Measurements from ENCODE around the gene RETREG2. TPM values are rescaled to one million over a fixed set of nuclear protein-coding genes. Genes with fewer than 3 reads are reported as not detected.

The RETREG2 gene
- total and polyA plus RNA-seq, 4 donors = 21.7 to 42.8 (median 37.7) TPM

DNA sequence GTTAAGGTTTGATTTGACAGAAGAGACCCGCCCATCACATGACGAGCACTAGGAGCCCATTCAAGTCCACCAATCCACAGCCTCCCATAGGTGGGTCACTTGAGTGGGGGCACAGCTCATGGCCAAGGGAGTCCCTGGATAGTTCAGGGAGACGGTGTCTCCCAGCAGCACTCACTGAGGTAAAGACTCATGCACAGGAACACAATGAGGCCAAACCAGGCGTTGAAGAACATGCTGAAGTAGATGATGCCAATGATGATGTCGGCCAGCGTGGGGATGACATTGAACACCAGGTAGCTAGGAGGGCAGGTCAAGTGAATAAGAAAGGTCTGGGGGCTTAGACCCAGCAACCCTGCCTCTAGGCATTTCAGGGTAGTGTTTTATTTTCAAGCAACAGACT lies 36.7 kb downstream of the RETREG2 start:
- no peak overlapping the region for H3K27ac ChIP-seq (ENCODE audit: low read depth in 1 of 2, low read length in 2 of 2)
- peaks cover 5 to 25% (median 18%) of the 10 kb centered on the region in 4 donors for H3K4me1 ChIP-seq (ENCODE audit: control insufficient read depth in 4 of 4, insufficient read depth in 4 of 4, low read length in 3 of 4)
- no peak for TF ChIP-seq TAF1 (conservative IDR thresholded peaks at IDR 0.05)
- no peak for TF ChIP-seq RAD21 (IDR thresholded peaks at IDR 0.05)
- TF ChIP-seq, protein P1, sequence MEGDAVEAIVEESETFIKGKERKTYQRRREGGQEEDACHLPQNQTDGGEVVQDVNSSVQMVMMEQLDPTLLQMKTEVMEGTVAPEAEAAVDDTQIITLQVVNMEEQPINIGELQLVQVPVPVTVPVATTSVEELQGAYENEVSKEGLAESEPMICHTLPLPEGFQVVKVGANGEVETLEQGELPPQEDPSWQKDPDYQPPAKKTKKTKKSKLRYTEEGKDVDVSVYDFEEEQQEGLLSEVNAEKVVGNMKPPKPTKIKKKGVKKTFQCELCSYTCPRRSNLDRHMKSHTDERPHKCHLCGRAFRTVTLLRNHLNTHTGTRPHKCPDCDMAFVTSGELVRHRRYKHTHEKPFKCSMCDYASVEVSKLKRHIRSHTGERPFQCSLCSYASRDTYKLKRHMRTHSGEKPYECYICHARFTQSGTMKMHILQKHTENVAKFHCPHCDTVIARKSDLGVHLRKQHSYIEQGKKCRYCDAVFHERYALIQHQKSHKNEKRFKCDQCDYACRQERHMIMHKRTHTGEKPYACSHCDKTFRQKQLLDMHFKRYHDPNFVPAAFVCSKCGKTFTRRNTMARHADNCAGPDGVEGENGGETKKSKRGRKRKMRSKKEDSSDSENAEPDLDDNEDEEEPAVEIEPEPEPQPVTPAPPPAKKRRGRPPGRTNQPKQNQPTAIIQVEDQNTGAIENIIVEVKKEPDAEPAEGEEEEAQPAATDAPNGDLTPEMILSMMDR (IDR thresholded peaks at IDR 0.05; ENCODE audit: low read depth, low read length, missing input control) = no peak
- TF ChIP-seq SP1 (IDR thresholded peaks at IDR 0.05) = no peak
- no peak for TF ChIP-seq NR2F2 (IDR thresholded peaks at IDR 0.05)
- TF ChIP-seq, protein P2, sequence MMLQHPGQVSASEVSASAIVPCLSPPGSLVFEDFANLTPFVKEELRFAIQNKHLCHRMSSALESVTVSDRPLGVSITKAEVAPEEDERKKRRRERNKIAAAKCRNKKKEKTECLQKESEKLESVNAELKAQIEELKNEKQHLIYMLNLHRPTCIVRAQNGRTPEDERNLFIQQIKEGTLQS (IDR thresholded peaks at IDR 0.05) = no peak
- TF ChIP-seq GABPA (IDR thresholded peaks at IDR 0.05 in 1 of 2, conservative IDR thresholded peaks at IDR 0.05 in 1 of 2) = no peak
- TF ChIP-seq HNF4A (conservative IDR thresholded peaks at IDR 0.05) = no peak
- TF ChIP-seq FOXA2 (IDR thresholded peaks at IDR 0.05) = no peak
- TF ChIP-seq, protein P3, sequence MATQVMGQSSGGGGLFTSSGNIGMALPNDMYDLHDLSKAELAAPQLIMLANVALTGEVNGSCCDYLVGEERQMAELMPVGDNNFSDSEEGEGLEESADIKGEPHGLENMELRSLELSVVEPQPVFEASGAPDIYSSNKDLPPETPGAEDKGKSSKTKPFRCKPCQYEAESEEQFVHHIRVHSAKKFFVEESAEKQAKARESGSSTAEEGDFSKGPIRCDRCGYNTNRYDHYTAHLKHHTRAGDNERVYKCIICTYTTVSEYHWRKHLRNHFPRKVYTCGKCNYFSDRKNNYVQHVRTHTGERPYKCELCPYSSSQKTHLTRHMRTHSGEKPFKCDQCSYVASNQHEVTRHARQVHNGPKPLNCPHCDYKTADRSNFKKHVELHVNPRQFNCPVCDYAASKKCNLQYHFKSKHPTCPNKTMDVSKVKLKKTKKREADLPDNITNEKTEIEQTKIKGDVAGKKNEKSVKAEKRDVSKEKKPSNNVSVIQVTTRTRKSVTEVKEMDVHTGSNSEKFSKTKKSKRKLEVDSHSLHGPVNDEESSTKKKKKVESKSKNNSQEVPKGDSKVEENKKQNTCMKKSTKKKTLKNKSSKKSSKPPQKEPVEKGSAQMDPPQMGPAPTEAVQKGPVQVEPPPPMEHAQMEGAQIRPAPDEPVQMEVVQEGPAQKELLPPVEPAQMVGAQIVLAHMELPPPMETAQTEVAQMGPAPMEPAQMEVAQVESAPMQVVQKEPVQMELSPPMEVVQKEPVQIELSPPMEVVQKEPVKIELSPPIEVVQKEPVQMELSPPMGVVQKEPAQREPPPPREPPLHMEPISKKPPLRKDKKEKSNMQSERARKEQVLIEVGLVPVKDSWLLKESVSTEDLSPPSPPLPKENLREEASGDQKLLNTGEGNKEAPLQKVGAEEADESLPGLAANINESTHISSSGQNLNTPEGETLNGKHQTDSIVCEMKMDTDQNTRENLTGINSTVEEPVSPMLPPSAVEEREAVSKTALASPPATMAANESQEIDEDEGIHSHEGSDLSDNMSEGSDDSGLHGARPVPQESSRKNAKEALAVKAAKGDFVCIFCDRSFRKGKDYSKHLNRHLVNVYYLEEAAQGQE (IDR thresholded peaks at IDR 0.05) = no peak
- TF ChIP-seq RXRA (IDR thresholded peaks at IDR 0.05) = no peak
- TF ChIP-seq, protein P4, sequence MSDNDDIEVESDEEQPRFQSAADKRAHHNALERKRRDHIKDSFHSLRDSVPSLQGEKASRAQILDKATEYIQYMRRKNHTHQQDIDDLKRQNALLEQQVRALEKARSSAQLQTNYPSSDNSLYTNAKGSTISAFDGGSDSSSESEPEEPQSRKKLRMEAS (IDR thresholded peaks at IDR 0.05) = no peak
- no peaks in the 10 kb centered on the region for H3K9me3 ChIP-seq (ENCODE audit: control insufficient read depth in 4 of 4, low read length in 3 of 4)
- 97% methylated on average over 6 of the region's 6 CpGs for WGBS
- H3K36me3 ChIP-seq (ENCODE audit: control insufficient read depth in 4 of 4, insufficient read depth in 3 of 4, low read depth in 1 of 4, low read length in 3 of 4) = peaks cover 10 to 29% (median 11%) of the 10 kb centered on the region in 4 donors
- no peaks in the 10 kb centered on the region for H3K27me3 ChIP-seq (ENCODE audit: control insufficient read depth in 4 of 4, insufficient read depth in 4 of 4, low read length in 3 of 4)
- no peak for DNase-seq (ENCODE audit: low spot score)
- no peak overlapping the region for H3K9ac ChIP-seq (ENCODE audit: low read depth in 1 of 2, low read length in 2 of 2)
- no peak overlapping the region for H3K4me3 ChIP-seq (ENCODE audit: low read depth in 1 of 3, low read length in 3 of 3)

DNA sequence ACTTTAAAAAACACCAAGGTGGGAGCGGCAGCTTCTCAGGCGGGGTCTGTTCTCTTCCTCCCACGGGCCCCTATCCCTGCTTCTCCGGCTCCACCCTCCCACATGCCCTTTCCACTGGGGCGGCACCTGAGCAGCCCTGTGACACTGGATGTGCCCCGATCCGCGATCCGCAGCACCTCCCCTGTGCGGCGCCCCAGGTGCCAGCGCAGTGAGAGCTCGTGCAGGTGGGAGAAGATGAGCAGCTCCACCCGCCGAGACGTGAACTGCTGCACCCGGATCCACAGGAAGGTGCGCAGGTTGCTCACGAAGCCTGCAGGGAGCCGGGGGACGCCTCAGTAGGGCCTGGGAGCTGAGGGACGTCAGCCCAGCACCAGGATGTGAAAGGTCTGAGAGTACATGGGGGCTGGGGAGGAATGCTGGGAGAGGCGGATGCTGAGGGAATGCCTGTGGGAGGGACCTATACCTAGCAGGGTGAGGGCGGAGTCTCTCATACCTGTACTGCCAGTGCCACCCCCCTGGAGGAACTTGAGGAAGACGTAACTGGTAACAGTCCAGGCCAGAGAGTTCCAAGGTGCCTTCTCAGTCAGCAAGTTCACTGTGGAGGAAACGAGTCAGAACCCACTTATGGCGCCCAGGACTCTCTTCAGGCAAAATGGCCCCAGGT lies 37.9 kb downstream of the RETREG2 start:
- no peak overlapping the region for H3K9ac ChIP-seq (ENCODE audit: low read depth in 1 of 2, low read length in 2 of 2)
- H3K27ac ChIP-seq (ENCODE audit: low read depth in 1 of 2, low read length in 2 of 2) = no peak overlapping the region
- peaks cover 5 to 27% (median 19%) of the 10 kb centered on the region in 4 donors for H3K4me1 ChIP-seq (ENCODE audit: control insufficient read depth in 4 of 4, insufficient read depth in 4 of 4, low read length in 3 of 4)
- H3K36me3 ChIP-seq (ENCODE audit: control insufficient read depth in 4 of 4, insufficient read depth in 3 of 4, low read depth in 1 of 4, low read length in 3 of 4) = peaks cover 11 to 30% (median 13%) of the 10 kb centered on the region in 4 donors
- no peaks in the 10 kb centered on the region for H3K27me3 ChIP-seq (ENCODE audit: control insufficient read depth in 4 of 4, insufficient read depth in 4 of 4, low read length in 3 of 4)
- WGBS = 95% methylated on average over 27 of the region's 27 CpGs
- peak; percentile 33 for DNase-seq (ENCODE audit: low spot score)
- TF ChIP-seq GABPA (IDR thresholded peaks at IDR 0.05 in 1 of 2, conservative IDR thresholded peaks at IDR 0.05 in 1 of 2) = no peak
- TF ChIP-seq, protein P1 (IDR thresholded peaks at IDR 0.05; ENCODE audit: low read depth, low read length, missing input control) = no peak
- TF ChIP-seq JUND (IDR thresholded peaks at IDR 0.05) = no peak
- TF ChIP-seq RXRA (IDR thresholded peaks at IDR 0.05) = no peak
- TF ChIP-seq TAF1 (conservative IDR thresholded peaks at IDR 0.05) = no peak
- no peak for TF ChIP-seq FOXA1 (IDR thresholded peaks at IDR 0.05)
- TF ChIP-seq FOXA2 (IDR thresholded peaks at IDR 0.05) = no peak
- no peak for TF ChIP-seq HNF4G (IDR thresholded peaks at IDR 0.05)
- TF ChIP-seq YY1 (IDR thresholded peaks at IDR 0.05) = no peak
- TF ChIP-seq, protein P5, sequence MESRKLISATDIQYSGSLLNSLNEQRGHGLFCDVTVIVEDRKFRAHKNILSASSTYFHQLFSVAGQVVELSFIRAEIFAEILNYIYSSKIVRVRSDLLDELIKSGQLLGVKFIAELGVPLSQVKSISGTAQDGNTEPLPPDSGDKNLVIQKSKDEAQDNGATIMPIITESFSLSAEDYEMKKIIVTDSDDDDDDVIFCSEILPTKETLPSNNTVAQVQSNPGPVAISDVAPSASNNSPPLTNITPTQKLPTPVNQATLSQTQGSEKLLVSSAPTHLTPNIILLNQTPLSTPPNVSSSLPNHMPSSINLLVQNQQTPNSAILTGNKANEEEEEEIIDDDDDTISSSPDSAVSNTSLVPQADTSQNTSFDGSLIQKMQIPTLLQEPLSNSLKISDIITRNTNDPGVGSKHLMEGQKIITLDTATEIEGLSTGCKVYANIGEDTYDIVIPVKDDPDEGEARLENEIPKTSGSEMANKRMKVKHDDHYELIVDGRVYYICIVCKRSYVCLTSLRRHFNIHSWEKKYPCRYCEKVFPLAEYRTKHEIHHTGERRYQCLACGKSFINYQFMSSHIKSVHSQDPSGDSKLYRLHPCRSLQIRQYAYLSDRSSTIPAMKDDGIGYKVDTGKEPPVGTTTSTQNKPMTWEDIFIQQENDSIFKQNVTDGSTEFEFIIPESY (IDR thresholded peaks at IDR 0.05) = no peak
- TF ChIP-seq NR2F2 (IDR thresholded peaks at IDR 0.05) = no peak
- H3K4me3 ChIP-seq (ENCODE audit: low read depth in 1 of 3, low read length in 3 of 3) = no peak overlapping the region
- no peaks in the 10 kb centered on the region for H3K9me3 ChIP-seq (ENCODE audit: control insufficient read depth in 4 of 4, low read length in 3 of 4)
